NCI-H146 (cell line): ENCODE data around the gene FOSL1.

Experiments
- DNase-seq: peaks from one replicate; lab custom pipeline; 2025; lab: John Stamatoyannopoulos, UW

FOSL1 gene

DNA sequence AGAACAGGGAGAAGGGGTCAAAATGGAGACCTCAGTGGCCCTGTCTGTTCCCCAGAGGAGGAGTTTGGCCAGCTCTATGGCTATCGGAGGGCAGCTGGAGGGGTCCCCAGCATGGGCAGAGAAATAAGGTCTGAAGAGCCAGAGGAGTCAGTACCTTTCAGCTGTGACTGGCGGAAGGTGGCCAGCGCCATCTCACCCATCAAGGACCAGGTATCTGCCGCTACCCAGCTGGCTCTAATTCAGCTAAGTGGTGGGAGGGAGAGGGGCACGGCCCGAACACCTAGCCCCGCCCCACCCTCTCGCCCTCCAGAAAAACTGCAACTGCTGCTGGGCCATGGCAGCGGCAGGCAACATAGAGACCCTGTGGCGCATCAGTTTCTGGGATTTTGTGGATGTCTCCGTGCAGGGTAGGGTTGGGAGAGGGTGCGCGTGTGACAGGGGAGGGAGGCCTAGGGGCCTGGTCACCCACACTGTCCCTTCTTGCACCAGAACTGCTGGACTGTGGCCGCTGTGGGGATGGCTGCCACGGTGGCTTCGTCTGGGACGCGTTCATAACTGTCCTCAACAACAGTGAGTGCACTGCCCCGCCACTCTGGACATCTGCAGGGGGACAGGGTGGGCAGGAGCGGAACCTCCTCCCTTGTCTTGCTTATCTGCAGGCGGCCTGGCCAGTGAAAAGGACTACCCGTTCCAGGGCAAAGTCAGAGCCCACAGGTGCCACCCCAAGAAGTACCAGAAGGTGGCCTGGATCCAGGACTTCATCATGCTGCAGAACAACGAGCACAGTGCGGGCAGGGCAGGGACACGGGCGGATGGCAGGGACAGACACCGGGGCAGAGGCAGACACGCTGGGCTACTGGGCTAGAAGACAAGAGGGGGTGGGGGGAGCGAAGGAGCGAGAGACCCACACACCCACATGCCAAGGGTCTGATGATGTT lies 17.8 kb downstream of the FOSL1 start:
- DNase-seq: no peak

DNA sequence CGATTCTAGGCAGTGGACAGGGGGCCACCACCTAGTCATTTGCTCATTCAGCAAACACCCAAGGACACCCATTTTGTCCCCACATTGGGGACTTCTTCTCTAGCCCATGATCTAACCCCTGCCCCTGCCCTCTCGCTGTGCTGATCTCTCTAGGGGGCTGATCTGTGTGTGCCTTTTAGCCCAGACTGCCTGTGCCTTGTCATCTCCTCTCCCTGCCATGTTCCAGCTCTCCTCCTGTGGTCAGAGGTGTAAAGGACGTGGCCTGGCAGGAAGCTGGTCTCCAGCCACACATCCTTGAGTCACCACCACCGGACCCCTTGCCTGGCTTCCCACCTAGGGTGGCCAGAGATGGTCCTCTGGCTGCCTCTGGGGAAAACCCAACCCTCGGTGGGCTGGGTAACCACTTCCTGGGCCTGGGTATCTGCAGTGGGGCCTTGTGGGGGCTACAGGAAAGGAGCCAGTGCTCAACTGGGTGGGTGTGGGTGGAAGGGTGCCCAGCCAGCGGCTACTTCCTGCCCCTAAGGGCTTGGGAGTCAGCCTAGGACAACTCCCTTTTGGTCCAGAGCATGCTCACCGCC lies 19.3 kb downstream of the FOSL1 start:
- no peak for DNase-seq

DNA sequence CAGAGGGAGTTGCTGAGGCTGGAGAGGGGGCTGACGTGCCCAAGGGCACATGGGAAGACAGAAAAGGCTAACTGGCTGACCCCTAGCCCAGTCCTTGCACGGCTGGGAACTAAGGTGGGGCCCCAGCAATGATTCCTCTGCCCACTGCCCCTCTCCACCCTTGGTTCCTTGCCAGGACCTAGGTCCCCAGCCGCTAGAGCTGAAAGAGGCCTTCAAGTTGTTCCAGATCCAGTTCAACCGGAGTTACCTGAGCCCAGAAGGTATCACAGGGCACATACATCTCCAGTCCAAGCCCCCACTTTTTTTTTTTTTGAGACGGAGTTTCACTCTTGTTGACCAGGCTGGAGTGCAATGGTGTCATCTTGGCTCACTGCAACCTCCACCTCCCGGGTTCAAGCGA lies 20.2 kb downstream of the FOSL1 start:
- DNase-seq: no peak

DNA sequence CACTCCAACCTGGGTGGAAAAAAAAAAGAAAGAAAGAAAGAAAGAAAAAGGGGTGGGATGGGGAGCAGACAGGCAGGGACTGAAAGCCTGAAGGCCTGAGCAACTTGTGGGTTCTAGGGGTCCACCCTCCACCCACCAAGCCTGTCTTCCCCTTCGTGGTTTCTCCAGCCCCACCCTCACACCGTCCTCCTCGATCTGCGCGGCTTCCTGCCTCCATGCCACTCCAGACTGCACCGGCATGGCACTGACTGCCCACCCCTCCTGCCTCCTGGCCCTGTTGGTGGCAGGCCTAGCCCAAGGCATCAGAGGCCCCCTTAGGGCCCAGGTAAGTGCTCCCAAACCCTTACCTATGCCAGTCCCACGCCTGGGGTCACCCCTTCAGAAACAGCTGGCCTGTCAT lies 20.6 kb downstream of the FOSL1 start, which contains the start of gene CTSW:
Gene CTSW, plus strand, starts transcription at position 221 of the 400 bp plus-strand sequence. Its CDS starts 18 bp downstream, at position 239.
- DNase-seq: no peak

DNA sequence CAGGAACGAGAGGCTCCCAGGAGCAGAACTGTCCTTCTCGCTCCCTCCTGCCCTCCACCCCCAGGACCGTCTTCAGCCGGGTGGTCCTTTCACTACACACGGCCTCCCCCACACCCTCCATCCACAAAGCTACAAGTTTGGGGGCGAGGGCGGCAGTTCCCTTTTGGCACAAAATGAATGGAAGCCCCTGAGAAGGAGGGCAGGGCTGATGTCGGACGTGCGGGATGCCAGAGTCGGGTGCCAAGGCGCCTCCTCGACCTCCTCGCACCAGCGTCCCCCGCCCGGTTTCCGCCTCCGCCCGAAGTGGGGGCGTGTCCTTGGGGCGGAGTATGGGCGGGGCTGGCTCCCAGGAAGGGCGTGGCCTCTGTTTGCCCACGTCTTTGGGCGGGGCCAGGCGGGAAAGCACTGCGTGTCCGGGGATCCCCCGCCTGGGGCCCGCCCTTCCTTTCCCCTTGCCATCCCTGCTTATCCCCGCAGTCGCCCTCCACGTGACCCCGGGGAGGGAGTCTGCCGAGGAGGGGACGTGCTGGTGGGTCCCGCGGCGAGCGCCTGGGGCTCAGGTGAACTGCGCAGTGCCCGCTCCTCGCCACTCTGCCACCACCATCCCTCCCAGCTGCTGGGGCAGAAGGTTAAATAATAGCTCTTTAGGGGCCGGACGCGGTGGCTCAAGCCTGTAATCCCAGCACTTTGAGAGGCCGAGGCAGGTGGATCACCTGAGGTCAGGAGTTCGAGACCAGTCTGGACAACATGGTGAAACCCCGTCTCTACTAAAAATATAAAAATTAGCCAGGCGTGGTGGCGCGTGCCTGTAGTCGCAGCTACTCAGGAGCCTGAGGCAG lies 26.7 kb downstream of the FOSL1 start:
- DNase-seq: peak; percentile 96

DNA sequence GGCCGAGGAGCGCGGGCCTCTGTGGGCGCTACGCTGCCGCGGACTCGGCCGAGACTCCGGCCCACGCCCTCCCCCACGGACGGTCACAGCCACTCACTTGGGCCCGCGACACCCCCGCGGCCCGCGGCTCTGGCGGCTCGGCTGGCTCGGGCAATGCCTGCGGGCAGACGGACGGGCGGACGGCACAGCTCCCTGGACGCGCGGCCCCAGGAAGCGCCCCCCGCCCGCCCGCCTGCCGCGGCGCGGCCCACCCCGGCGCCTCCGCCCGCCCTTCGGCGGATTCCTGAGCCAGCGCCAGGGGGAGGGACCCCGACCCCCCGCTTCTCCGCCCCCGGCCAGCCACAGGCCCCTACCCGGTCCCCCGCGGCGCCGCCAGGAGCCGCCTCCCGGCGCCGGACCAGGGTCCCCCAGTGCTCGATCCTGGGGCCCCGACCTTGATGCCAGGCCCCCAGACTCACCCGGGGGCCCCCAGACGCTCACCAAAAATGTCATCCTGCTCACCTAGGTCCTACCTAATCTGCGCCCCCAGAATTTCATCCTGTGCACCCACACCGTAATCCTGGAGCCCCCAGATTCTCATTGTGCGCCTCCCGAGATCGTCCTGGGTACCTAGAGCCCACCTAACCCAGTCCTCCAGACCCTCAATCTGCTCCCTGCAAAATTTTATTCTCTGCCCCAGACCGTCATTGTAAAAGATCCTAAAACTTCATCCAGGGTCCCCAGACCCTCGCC lies 27.4 kb downstream of the FOSL1 start, which contains the start of gene EFEMP2:
Gene EFEMP2, minus strand, starts transcription at position 215 of the 732 bp plus-strand sequence. CDS start 446 bp downstream, outside the sequence.
- peak; percentile 30 for DNase-seq

DNA sequence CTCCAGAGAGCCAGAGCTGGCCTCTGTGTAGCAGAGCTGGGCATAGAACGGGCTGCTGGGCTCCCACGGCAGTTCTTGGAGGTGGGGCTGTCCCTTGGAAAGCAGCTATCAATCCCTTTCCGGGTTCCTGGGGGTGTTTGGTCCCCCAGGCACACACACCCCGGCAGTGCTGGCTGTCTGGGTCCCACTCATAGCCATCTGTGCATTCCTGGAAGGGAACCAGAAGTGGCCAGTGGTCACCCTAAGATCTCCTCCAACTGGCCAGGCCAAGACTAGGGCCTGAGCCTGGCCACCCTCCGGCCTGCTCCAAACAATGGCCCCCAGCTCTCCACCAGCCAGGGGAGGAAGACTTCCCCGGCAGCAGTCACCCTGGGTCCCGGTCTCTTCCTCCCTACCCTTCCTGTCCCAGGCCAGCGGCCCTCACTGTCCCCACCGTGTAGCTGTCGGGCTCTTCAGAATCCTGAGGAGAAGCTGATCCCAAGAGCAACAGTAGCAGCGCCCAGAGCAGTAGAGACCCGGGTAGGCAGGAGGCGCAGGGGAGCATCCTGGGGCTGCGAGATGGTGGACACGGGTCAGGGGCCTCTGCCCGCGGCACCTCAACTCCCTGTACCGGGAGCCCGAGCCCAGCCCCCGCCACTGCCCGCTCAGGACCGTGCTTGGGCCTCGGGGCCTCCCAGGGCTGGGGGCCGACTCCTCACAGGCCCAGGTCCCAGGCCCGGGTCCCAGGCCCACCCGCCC lies 28.2 kb downstream of the FOSL1 start:
- DNase-seq: no peak

DNA sequence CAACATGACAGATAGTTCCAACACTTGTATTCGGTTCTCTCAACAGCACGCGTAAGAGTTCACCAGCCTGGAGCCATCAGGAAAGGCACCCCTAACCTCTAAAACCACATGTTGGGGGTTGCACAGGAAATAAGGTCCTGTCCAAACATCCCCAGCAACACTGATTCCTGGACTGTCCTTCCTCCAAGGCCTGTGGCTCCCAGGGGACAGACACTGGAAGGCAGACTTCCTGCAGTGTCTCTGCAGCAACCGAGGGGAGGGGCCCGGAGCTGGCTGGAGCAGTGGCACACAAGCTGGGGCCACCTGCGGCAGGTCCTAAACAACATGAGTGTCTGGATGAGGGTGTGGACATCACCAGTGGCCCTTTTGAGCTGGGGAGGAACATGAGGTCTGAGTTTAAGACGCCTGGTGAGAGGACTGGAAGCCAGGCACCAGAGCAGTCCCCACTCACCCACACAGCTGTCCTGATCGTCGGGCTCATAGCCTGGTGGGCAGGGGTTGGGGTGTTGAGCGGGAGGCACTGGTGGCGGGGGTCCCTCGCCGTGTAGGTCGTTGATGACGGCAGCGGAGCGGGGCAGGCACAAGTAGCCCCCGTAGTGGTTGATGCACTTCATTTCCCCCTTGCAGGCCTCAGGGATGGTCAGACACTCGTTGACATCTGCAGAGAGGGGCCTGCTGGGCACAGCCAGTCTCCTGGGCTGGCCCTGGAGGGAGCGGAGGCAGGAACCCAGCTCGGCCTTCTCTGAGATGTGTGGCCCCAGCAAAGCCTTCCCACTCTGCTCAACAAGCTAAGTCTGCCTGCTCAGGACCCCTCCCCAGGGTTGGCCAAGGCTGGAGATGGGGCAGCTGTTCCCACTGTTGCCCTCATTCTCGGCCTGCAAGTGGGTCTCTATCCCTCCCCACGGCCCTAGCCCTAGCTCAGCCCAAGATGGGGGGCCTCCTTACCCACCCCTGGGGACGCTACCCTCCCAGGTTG lies 29.2 kb downstream of the FOSL1 start:
- DNase-seq: peak; percentile 32

DNA sequence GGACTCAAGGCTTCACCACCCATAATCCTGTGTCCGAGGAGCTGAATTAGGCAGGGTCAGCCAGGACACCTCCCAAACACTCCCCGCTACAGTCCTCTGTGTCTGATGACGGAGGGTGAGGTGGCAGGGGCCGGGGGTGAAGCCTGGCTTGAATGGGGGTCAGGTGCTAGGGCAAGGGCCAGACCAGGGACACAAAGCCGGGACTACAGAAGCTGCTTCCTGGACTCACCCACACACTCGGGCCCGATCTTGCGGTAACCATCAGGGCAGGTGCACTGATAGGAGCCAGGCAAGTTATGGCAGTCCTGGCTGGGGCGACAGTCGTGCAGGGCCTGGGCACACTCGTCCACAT lies 29.9 kb downstream of the FOSL1 start:
- no peak for DNase-seq

DNA sequence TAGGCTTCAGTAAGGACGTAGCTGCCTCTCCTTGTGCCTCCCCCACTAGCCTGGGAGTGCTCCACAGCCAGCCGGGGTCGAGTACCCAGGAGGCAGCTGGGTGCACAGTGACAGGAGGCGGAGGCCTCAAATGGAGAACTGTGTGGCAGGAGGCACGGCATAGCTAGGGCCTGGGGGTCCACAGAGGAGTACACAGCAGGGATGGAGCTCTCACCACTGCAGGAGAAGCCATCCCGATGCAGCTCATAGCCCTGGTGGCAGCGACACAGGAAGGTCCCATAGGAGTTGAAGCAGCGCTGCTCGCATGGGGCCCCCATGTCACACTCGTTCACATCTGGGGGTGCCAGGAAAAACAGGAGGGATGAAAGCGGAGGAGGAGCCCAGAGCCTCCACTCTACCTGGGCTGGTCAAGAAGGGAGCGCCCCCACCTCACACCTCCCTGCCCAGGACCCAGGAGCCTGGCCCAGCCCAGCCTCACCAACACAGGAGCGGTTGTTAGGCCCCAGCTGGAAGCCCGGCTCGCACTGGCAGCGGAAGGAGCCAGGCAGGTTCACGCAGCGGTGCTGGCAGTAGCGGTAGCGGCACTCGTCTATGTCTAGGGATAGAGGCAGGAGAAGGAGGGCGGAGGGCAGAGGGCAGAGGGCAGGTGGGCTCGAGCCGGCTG lies 30.4 kb downstream of the FOSL1 start:
- no peak for DNase-seq

DNA sequence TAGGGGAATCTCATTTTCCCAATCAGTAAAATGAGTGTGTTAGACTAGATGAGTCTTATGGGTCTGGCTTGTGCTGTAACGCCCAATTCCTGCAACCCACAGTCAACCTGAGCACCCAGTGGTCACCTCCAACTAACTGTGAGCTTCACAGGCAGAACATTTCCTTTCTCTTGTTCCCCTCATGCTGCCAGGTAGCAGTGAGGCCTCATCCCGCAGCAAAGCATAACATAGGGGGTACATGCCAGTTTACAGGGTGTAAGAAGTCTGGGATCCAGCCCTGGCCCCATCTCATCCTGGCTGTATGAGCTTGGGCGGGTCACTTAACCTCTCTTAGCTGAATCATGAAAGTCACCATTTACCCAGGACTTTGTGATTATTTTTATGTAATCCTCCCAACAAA lies 31.3 kb downstream of the FOSL1 start:
- DNase-seq: no peak

DNA sequence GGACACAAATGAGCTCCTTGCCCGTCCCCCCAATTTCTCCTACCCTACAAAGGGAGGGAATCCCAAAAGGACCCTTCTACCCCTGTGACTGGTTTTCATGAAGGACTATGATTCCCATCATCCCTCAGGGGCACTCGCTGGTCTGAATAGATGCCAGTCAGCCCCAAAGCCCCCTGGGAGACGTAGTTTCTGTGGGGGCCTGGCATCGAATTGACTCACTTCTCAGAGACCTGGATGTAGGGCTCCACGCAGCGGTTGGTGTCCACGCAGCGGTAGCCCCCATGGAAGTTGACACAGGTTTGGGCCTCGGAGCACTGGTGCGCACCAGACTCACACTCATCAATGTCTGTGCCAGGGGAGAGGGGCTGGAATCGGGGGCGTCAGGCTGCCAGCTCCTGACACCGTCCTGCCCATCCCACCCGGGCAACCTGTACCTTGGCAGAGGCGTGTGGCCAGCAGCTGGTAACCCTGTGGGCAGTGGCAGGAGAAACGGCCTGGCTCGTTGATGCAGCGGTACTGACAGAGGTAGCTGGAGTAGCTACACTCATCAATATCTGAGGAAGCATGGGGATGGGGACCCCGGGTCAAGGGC lies 32.0 kb downstream of the FOSL1 start:
- DNase-seq: peak; percentile 24

DNA sequence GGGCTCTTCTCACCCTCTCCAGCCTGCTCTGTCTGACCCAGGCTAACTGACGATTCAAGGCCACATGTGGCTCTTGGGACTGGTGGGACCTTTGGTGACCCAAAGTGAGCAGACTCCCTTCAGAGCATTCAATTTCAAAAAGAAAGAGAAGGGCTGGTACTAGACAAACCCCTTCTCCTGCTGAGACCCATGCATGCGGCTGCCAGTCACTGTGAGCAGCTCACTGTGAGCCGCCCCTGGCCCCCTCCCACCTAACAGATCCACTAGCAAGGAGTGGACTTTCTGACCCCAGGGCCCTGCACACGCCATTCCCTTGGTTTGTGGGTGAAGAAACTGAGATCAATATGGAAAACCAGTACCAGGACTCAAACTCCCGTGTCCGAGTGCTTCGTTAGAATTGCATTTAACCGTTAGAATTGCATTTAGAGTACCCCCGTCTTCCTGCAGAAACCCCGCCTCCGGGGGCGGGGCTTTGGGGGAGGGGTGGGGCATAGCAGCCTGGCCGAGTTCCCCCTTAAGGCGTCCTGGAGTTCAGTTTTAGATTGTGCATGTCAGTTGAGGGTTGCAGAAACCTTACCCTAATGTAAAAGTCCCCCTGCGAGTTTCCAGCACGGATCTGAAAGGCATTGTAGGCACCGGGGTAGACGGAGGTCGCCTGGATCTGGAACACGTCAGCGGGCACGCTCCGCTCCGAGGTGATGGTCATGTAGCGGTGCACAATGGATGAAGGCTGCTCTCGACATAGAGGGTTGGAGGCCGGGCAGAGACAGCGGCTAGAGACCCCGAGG lies 32.7 kb downstream of the FOSL1 start:
- no peak for DNase-seq

DNA sequence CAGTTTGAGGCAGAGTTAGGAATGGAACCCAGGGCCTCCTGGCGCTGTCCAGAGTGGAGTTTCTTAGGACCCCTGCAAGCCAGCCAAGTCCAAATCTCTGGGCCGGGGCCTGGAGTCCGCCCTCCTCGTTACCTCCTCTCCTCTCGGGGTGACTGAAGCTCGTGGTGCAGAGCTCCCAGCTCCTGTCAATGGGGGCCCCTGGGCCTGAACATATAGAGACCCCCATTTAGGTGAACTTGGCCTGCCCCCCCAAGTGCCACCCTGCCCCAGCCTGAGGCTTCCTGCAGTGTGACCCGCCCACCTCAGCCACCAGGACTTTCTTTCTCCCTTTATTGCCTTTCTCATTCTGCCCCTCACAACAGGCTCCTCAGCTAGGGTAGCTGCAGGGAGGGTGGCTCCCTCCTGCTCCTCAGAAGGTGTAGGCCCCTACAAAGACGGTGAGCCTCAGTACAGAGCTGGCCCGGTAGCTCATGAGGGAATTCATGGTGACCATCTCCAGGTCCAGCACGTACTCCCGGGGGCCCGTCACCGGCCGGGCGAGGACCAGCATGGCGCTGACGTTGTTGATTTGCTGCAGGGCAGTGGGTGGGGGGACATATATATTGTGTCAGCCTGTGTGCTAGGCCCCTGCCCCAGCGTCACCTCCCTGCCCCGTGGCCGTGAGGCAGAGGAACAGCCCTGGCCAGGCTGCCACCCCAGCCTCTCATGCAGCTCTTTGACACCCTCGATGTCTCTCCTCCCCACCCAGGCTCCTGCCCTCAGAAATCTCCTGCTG lies 33.5 kb downstream of the FOSL1 start:
- DNase-seq: no peak

DNA sequence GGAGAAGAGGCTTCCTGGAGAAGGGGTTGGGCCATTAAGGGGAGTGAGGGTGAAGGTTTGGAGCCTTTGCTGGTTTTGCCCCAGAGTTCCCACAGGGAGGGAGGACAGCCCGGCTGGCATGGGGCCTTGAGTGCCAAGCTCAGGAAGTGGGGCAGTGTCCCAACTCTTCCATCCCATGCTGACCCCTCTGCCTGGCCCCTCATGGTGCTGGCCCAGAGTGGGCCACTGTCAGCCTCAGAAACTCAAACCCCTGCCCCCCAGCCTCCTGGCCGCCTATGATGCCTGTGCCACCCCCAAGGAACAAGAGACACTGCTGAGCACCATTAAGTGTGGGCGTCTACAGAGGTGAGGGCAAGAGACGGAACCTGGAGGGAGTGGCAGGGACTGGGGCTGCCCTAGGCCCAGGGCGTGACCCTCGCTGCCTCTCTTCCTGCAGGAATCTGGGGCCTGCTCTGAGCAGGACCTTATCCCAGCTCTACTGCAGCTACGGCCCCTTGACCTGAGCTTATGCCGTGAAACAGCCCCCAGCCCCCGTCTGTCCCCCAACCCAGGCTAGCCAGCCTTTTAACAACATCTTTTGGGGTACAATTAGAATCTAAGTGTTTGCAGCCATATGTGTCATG lies 34.5 kb downstream of the FOSL1 start:
- no peak for DNase-seq

DNA sequence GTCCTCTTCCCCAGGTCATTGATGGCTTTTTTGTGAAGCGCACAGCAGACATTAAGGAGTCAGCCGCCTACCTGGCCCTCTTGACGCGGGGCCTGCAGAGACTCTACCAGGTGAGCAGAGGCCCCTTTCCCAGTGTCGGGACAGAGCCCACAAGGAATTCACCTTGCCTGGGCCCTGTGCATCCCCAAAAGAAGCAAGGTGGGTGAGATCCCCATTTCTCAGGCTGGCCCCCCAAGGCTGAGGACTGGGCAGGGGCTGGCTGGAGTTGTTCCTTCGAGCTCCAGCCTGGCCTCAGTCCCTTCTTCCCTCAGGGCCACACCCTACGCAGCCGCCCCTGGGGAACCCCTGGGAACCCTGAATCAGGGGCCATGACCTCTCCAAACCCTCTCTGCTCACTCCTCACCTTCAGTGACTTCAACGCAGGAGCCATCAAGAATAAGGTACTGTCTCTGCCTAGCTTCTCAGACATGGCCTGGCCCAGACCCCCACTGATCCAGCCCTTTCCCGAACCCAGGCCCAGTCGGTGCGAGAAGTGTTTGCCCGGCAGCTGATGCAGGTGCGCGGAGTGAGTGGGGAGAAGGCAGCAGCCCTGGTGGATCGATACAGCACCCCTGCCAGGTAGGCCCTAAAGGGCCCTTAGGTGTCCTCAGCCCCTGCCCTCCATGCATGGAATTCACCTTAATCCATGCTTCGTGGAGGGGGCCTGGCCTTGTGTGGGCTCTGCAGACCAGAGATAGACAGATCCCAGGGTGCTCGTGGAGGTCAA lies 35.3 kb downstream of the FOSL1 start:
- no peak for DNase-seq
